Panc1 (cell line): ENCODE data around the gene ALG5.

Experiments used
- CTCF ChIP-seq: fragments of 450-650 bp; IDR thresholded peaks from 2 replicates; pipeline ENCODE4 v1.5.1; 2017; ENCODE audit warnings: mild to moderate bottlenecking
- POLR2AphosphoS5 ChIP-seq: IDR thresholded peaks from 2 replicates; pipeline ENCODE4 v1.6.1; 2012; ENCODE audit warnings: mild to moderate bottlenecking, low read depth, low read length, moderate library complexity
- SIN3A ChIP-seq: IDR thresholded peaks from 2 replicates; pipeline ENCODE4 v1.6.1; 2012; ENCODE audit warnings: low read depth, mild to moderate bottlenecking, low read length, moderate library complexity, borderline replicate concordance; ENCODE audit not compliant: insufficient read depth
- TF ChIP-seq, protein P1 (sequence below), 2 experiments: IDR thresholded peaks; 2 replicates each; pipeline ENCODE4 v1.6.1; 2011 to 2012; ENCODE audit warnings: low read depth in 2 of 2, control low read depth in 1 of 2, low read length in 1 of 2, mild to moderate bottlenecking in 1 of 2, moderate library complexity in 1 of 2; ENCODE audit not compliant: insufficient read depth in 1 of 2

GRCh38 chr13:36919833-36920615, 79.1 kb downstream of the ALG5 start, which contains the start of gene SMAD9:
- no peak for TF ChIP-seq CTCF
- TF ChIP-seq, protein P1, sequence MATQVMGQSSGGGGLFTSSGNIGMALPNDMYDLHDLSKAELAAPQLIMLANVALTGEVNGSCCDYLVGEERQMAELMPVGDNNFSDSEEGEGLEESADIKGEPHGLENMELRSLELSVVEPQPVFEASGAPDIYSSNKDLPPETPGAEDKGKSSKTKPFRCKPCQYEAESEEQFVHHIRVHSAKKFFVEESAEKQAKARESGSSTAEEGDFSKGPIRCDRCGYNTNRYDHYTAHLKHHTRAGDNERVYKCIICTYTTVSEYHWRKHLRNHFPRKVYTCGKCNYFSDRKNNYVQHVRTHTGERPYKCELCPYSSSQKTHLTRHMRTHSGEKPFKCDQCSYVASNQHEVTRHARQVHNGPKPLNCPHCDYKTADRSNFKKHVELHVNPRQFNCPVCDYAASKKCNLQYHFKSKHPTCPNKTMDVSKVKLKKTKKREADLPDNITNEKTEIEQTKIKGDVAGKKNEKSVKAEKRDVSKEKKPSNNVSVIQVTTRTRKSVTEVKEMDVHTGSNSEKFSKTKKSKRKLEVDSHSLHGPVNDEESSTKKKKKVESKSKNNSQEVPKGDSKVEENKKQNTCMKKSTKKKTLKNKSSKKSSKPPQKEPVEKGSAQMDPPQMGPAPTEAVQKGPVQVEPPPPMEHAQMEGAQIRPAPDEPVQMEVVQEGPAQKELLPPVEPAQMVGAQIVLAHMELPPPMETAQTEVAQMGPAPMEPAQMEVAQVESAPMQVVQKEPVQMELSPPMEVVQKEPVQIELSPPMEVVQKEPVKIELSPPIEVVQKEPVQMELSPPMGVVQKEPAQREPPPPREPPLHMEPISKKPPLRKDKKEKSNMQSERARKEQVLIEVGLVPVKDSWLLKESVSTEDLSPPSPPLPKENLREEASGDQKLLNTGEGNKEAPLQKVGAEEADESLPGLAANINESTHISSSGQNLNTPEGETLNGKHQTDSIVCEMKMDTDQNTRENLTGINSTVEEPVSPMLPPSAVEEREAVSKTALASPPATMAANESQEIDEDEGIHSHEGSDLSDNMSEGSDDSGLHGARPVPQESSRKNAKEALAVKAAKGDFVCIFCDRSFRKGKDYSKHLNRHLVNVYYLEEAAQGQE (IDR thresholded peaks at IDR 0.05; ENCODE audit: insufficient read depth in 1 of 2, low read depth in 2 of 2, low read length in 1 of 2), result no peak
- no peak for TF ChIP-seq POLR2AphosphoS5
- no peak for TF ChIP-seq SIN3A
